Measurements from ENCODE around the gene HOXA9.

Gene HOXA9

GRCh38 chr7:27165089-27165995 lies at the start of gene HOXA9:
HOXA9 (minus strand) TSS chr7:27165537; CDS start chr7:27165457, 80 bp downstream.
- peak; percentile 90 for DNase-seq

DNA sequence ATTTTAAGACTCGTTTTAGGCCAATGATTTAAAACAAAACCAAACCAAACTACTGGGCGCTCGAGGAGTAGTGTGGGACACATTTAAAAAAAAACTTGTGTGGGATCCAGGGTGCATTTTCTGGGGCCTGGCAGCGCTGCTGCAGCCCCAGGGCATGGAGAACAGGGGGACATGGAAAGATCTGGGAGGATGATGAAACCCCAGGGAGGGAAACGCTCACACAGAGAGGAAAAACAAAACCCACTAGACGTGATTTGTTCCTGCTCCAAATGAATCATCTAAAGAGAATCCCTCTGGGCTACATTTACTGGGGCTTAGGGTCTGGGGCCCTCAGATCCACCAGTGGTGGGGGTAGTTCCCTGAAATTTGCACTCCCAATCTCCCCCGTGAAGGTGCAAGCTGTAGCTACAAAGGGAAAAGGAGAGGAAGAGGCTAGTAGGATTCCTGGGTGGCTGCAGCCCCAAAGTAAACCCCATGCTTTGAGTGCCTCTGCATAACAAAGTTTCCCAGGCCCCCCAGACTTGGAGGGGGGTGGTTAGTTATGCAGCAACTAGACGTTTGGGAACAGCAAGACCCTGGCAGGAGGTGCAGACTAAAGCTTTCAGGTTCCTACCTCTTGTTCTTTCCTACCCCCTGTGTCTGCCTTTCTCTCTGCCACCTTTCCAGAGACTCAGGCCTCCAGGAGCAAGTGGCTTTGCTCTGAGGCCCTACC lies 49.1 kb upstream of the HOXA9 start:
- no peak for DNase-seq

- DNase-seq: peak; percentile 45
These were observed 48.3 kb upstream of the HOXA9 start for GRCh38 chr7:27213433-27214238.

- DNase-seq: peak; percentile 51
These were observed 47.4 kb upstream of the HOXA9 start for GRCh38 chr7:27212497-27213432.

DNA sequence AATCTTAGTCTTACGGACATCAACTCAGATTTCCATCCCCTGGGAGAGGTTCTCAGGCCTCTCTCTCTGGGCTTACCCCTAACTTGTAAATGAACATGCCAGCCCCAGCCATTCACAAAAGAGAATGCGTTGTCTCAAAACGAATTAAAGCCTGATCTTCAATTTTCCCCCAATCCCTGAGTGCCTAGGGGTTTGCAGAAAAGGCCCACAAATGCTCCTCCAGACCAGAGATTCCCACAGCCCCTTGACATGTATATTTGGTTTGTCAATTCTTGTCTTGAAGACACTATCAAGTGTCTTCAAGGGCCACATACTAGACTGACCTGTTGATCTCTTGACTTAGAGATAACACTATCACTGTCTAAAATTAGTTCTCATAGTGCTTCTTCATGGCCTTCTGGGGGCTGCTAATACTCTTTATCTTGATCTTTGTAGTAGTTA lies 46.4 kb upstream of the HOXA9 start:
- peak; percentile 41 for DNase-seq

DNA sequence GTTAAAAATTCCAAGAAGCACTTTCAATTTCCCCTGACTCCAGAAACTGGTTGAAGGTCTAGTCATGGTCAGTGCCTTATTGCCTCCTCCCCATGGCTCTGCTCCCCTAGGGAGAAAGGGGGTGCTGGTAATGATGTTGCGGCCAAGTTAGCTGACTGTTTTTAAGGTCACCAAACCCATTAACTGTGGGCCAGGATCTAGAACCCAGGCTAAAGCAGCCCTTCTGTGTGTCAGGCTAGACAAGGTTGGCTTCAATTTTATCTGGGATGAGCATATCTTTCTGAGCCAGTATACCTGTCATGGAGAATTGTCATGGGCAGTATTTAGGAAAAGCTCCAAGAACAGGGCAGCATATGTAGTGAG lies 45.7 kb upstream of the HOXA9 start:
- peak; percentile 40 for DNase-seq

DNA sequence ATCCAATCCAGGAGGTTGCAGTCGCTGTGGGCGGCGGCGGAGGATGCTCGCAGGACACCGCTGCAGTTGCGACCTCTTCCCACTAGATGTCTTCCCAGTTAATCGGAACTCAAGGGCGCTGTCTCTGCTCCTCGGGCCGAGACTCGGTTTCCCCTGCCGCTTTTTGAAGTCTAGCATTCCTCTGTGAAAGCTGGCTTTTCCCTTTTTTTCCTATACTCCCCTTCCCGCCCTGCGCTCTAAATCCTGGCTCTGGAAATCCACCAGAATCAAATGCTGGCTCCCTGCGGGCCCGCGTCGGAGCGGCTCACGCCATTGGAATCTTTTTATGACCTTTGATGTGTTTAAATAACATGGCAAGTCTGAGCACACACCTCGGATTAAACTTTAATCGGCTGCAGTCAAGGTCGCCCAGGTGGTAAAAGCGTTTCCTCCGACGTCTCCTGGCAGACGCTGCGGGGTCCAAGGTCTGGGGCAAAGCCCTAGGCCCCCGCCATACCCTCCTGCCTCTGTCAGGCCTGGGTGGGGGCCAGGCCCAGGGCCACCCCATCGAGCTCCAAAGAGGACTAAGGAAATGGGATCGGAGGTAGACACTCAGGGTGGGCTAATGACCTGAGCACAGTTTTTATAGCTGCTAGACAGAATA lies 45.2 kb upstream of the HOXA9 start:
- DNase-seq: peak; percentile 75

GRCh38 chr7:27209933-27210440 lies 44.6 kb upstream of the HOXA9 start:
- DNase-seq: peak; percentile 27

DNA sequence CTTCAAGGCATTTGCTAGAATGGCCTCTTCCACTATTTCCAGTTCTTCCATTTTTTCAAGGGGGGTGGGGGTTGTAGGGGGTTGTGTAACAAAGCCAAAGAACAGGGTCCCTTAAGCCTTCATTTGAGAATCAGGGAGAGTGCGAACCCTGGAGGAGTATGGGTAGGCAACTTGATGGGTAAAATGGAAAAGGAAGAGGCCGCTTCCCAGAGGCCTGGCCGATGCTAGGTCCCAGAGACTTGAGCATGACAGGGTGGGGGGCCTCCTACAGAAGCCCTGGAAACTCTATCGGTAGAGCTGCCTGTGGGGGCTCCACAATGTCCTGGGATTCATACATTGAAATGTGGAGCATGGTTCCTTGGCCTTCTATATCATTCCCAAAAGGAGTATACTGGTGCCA lies 43.7 kb upstream of the HOXA9 start:
- DNase-seq: no peak

- no peak for DNase-seq
These were observed 42.1 kb upstream of the HOXA9 start for GRCh38 chr7:27207348-27207985.

DNA sequence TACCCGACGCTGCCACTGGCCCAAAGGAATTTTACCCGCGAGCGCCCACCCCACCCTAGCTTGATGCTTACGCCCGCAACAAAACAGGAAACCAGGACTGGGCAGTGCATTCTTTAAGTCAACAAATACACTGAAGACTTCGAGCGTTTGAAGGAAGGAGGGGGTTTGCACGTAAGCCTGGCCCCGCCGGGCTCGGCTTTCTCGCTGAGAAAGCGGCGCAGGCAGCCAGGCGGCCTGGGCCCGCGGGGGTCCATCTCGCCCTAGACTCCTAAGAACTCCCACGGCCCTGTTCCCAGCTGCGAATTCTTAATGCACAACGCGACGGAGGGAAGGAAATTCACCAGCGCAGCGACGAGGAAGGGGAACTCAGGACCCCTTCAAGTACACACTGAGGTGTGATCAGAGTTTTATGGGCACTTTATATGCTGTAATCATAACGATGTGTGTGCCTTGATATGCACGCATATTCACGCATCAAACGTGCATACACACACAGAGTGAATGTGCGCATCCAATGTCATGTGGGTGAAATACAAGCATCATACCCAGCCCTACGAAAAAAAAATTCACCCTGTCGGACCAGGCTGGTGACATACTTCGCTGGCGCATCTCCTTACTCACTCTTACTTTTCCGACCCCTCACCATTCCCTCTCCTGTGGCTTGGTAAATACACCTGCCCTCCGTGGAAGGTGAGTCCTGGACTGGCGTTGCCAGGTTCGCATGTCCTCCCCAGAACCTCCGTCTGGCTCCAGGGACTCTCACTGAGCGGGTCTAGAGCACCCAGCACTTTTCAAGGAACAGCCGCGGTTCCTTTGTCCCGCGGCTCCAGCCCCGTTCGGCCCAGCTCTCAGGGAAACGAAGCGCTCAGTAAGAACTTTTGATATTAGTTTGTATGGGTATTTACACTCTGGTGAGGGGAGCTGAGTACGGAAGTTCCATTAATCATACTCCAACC lies 40.3 kb upstream of the HOXA9 start:
- DNase-seq: peak; percentile 45

- peak; percentile 60 for DNase-seq
These were observed 39.5 kb upstream of the HOXA9 start for GRCh38 chr7:27204851-27205322.

DNA sequence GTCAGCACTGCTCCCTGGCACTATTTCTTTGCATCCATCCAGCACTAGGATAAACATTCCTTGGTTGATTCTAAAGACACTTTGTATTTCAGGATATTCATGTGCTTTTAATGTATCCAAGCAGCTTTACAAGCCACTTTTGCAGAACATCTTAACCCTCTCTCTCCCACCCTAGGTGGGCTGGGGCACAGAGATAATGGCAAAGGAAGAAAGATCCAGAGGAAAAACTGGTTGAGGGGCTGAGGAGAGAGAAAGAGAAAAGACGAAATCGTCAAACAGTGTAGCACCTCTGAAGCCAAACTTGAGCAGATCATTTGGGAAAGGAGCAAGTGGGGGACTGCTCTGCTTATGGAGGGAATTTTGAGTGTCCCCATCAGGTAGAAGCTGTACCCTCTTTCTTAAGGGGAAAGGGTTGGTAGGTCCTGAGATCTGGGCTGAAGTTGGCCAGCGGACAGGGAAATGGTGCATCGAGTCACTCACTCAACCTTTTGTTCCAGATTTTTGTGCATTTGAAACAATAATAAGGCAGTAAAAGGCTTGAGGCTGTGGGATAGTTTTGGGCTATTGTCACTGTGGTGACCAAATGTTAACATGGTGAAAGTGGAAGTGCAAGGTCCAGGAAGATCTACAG lies 38.7 kb upstream of the HOXA9 start:
- DNase-seq: peak; percentile 36

DNA sequence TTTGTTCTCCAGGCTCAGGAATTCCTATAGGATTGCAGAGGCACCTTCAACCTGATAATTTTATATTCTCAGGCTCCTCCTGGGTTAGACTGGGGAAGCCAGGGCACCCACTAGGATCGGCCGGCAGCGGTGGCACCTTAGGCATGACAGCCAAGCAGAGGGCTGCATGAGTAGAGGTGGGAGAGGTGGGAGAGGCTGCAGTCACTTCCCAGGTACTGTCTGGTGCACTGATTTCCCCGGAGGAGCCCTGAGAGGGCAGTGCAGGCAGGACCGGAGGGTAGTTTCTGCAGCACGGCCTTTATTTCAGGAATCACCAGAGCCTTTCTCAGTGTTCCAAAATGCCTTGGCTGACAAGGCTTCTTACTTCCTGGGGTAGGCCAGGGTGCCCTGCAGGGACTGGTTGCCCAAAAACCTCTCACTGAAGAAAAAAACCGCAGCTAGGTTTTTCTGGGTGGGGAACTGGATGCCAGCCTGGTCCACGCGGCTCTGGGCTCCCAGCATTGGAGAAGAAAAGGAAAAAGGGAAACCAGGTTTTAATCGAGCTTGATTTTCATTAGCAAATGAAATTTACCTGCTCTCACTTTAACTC lies 38.1 kb upstream of the HOXA9 start:
- DNase-seq: peak; percentile 38

DNA sequence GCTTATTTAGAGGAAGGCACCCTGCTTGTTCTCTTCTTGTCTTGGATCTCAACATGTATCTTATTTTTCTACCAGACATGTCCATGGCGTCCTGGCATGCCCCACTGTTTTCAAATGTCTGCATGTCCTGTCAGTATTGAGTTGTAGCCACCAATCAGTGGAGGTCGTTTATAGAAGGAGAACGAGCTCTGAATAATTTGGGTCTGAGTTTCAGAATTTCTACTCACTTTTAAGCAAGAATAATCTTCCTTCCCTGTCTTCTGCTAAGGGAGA lies 37.5 kb upstream of the HOXA9 start:
- DNase-seq: peak; percentile 11

DNA sequence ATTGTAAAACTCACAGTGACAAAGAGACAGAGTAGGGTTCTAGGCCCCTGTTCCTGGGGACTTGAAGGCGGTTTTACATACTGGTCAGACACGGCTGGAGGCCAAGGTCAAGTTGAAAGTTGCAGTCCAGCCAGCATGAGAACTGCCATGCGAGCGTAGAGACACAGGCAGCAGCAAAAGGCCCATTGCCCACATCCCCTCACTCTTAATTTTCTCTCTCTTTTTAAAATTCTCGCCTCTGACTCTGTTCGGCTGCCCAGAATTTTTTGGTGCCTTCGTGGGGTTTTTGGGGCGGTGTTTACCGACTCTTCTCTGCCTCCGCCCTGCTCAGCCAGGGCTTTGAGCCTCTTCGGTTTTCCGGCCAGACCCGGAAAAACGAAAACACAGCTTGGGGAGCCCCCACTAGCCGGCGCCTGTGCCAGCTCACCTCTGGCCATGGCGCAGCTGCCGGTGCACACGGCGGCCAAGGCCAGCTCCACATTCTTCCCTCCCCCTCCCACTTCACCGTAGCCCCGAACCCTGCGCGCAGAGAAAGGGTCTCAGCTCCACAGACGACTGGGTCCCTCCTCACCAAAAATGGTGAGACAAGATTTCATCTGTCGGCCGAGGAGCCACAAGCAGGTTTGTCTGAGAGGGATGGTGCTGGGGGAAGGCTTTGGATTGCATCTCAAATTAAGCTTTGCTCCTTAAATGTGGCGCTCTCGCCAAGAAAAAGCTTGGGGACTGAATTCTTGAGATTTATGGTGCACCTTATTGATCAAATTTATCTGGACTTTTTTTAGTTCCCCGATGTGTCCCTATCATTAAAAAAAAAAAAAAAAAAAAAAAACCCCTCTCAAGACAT lies 36.9 kb upstream of the HOXA9 start:
- DNase-seq: peak; percentile 51

DNA sequence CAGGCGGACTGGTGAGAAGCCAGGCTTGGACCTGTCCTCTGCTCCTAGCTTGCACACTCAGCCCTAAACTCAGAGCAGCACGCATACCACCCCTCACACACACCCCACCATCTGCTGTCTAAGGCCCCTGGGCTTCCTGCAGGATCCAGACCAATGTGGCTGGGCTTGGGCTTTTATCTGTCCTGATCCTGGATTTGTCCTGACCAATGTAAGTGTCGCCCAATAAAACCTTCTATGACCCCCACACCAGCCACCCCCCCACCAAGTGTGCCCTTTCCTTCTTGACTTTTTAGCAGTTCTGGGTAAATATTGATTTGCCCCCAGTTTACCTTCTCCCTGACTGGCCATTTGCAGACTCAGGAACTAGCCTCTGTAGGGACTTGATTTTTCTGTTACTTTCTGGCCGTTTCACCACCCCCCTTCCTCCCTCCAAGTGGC lies 36.3 kb upstream of the HOXA9 start:
- no peak for DNase-seq
